GM13977 (cell line): Measurements from ENCODE around the gene ANO2.

Experiments
- DNase-seq: peaks from one replicate; pipeline ENCODE4 v3.0.0; 2012; ENCODE audit warnings: low spot score
- in situ Hi-C: fragments of 300-500 bp; cut with MboI; formaldehyde crosslinking; loops from one replicate; pipeline ENCODE4 v1.12.0; 2022; ENCODE audit warnings: low sequenced_read_pairs, low pct_unique_long_range_greater_than_20kb, mixed read lengths, inconsistent platforms; ENCODE audit not compliant: unreplicated experiment
- TF ChIP-seq, protein P1 (sequence below): IDR thresholded peaks from 2 replicates; pipeline ENCODE4 v1.5.1; 2012; ENCODE audit warnings: mild to moderate bottlenecking, control low read depth; ENCODE audit not compliant: insufficient read depth; ENCODE audit errors: extremely low read depth, missing control alignments

Gene ANO2

DNA sequence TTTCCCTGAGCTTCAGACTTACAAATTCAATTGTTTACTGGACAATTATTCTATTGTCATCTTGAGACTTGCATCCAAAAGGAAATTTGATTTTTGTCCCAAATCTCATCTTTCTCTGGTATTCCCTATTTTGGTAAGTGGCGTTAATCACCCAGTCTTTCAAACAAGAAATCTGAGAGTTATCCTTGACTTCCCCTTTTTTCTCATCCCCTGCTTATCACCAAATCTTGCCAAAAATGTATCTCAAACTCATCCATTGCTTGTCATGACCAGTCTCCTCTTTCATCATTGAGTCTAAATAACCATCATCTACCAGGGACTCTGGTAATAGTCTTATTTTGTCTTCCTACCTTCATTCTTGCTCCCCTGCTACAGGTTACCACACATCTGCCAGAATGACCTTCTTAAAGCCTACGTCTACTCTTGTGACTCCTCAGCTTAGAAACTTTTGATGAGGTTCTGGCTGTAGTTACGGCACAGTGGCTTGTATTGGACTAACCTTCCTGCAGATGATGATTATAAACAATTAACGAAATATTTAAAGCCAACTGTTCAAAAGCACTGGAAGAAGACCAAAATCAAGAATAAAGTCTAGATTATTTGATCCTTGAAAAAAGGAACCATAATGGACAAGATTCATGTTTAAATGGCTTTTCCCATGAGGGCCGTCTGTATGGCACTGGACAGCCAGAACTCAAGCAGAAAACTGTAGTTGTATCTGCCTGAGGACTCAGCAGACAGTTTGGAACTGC is 9.0 kb upstream of the ANO2 start:
- TF ChIP-seq, protein P1, sequence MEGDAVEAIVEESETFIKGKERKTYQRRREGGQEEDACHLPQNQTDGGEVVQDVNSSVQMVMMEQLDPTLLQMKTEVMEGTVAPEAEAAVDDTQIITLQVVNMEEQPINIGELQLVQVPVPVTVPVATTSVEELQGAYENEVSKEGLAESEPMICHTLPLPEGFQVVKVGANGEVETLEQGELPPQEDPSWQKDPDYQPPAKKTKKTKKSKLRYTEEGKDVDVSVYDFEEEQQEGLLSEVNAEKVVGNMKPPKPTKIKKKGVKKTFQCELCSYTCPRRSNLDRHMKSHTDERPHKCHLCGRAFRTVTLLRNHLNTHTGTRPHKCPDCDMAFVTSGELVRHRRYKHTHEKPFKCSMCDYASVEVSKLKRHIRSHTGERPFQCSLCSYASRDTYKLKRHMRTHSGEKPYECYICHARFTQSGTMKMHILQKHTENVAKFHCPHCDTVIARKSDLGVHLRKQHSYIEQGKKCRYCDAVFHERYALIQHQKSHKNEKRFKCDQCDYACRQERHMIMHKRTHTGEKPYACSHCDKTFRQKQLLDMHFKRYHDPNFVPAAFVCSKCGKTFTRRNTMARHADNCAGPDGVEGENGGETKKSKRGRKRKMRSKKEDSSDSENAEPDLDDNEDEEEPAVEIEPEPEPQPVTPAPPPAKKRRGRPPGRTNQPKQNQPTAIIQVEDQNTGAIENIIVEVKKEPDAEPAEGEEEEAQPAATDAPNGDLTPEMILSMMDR = no peak
- no peak for DNase-seq
- in situ Hi-C loops = no loop called here

DNA sequence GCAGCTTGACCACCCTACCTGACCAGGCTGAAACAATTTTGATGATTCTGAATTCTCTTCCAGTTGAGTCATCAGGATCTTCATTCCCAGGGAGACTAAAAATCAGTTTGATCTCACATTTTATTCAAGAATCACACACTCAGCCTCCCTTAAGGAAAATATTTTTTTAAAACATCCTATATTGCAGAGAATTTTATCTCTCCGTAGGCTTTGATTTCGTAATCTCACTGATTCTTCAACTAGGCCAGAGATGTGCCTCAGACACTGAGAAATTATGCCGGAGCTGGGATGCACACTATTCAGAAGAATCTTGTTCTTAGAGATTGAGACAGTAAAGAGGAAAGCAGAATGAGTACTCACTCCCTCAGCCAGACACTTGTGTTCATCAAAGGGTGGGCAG is 7.0 kb upstream of the ANO2 start:
- TF ChIP-seq, protein P1 = no peak
- DNase-seq = no peak
- in situ Hi-C loops = no loop called here

DNA sequence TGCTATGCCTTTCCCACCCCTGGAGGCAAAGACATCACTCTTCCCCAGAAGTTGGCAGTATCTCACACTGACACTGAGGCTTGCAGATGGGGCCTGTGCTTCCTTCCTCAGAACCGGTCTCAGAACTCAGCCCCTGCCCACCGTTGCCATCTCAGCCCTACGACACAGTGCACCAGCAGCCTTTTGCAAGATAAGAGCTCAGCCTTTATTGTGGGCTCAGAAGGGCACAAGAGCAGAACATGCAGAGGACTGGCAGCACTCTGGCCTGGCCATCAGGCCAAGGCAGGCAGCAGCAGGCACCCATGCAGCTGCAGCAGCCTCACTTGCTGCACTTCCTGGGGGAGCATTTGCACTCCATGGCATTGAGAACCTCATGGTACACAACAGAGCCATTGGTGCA is 3.6 kb upstream of the ANO2 start:
- TF ChIP-seq, protein P1 = no peak
- in situ Hi-C loops = no loop called here
- no peak for DNase-seq

DNA sequence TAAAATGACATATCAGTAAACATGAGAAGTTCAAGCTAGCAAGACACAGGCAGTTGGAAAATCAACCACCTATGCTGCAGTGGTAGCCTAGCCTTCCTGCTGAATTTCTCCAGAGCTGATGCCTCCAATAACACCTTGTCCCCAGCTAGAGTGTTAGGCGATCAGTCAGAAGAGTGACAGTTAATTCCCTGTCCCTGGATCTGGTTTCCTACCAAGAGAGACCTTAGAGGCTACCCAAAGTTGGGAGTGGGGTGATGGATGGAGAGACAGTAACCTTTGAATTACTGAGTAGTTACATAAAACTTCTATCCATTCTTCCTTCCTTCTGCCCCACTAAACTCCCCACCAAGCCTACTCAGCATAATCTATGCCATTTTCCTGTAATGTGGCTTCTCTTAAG is 1.9 kb upstream of the ANO2 start:
- in situ Hi-C loops = no loop called here
- TF ChIP-seq, protein P1 = no peak
- no peak for DNase-seq

DNA sequence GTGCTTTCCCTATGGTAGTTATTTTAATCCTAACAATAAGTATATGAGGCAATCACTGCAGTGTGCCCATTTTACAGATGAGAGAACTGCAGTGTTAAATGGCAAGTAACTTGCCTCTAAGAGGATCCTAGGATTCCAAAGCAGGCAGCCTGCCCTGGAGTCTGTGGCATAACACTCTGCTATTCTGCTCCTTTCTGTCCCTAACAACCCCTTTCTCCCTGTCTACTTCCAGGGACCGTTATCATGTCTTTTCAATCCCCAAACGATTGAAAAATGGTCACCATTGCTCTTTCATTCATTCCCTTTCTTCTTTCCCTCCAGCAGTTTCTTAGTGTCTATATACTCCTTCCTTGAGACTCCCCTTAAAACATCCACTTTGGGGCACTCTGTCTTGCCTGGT is 1.3 kb upstream of the ANO2 start:
- TF ChIP-seq, protein P1 = no peak
- in situ Hi-C loops = no loop called here
- DNase-seq = no peak

DNA sequence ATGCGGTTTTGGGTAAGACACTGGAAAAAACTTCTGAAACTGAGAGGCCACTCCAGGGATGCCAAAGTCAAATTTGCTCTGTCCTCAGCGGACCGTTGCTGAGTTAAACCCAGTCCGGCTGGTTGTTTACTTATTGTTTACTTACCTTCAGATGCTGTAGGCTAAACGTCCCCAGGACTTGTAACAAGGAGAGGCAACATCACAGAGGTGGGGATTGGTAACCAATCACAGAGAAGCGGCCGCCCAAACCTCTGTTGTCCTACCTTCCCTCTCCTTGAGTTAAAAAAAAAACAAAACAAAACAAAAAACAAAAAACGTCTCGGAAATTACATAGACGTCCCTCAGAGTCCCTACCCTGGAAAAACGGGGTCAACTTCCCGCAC is 380 bp downstream of the ANO2 start:
- in situ Hi-C loops = no loop called here
- TF ChIP-seq, protein P1 = no peak
- no peak for DNase-seq

DNA sequence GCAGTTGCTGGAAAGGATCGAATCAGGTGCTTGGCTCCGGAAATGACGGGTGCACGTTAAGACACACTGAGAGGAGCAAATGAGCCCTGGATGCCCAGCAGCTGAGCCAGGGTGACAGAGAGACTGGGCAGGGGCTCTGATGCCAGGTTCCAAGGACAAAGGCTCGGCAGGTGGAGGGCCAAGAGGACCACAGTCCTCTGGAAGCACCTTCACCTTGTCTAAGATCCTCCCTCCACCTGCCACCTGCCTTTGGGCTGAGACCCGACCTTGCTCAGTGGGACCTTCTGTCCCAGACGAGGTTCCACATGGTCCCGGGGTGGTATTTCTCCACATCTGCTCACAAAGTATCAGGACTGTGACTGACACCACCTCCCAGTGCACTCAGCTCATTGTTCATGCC is 1.0 kb downstream of the ANO2 start:
- TF ChIP-seq, protein P1 = no peak
- in situ Hi-C loops = no loop called here
- no peak for DNase-seq
